WERI-Rb-1 (cell line): ENCODE measurements around the gene NR1H3.

Source experiments
- DNase-seq: peaks from one replicate; pipeline ENCODE4 v3.0.0-alpha.2; 2020
- H3K27ac ChIP-seq: fragments of 250-450 bp; sonication (Bioruptor Pico); 2 replicates; pipeline ENCODE4 v1.5.1; 2020; ENCODE audit warnings: mild to moderate bottlenecking, moderate library complexity
- H3K27me3 ChIP-seq: fragments of 250-450 bp; sonication (Bioruptor Pico); 2 replicates; pipeline ENCODE4 v1.5.1; 2021; ENCODE audit warnings: mild to moderate bottlenecking, low read depth, moderate library complexity; ENCODE audit not compliant: insufficient read depth, severe bottlenecking
- H3K36me3 ChIP-seq: fragments of 250-450 bp; sonication (Bioruptor Pico); 2 replicates; pipeline ENCODE4 v1.5.1; 2020; ENCODE audit warnings: mild to moderate bottlenecking, moderate library complexity
- H3K4me3 ChIP-seq: 2 replicates; pipeline ENCODE4 v1.5.1; 2011; ENCODE audit warnings: low read depth, mild to moderate bottlenecking, control low read depth, low read length
- H3K9me3 ChIP-seq: fragments of 250-450 bp; sonication (Bioruptor Pico); 2 replicates; pipeline ENCODE4 v1.5.1; 2021; ENCODE audit warnings: mild to moderate bottlenecking, moderate library complexity; ENCODE audit not compliant: severe bottlenecking
- CTCF ChIP-seq: IDR thresholded peaks from 2 replicates; pipeline ENCODE4 v1.5.1; 2011; ENCODE audit warnings: low read depth, mild to moderate bottlenecking, control low read depth, inconsistent platforms, low read length

NR1H3 gene

GRCh38 chr11:47251751-47252150, 6.0 kb upstream of the NR1H3 start:
- no peak for DNase-seq
- H3K4me3 ChIP-seq, result no peak overlapping the region
- TF ChIP-seq CTCF, result no peak
- no peak overlapping the region for H3K27ac ChIP-seq
- no peaks in the 10 kb centered on the region for H3K9me3 ChIP-seq
- H3K27me3 ChIP-seq, result no peaks in the 10 kb centered on the region
- H3K36me3 ChIP-seq, result peaks cover 9% of the 10 kb centered on the region

DNA sequence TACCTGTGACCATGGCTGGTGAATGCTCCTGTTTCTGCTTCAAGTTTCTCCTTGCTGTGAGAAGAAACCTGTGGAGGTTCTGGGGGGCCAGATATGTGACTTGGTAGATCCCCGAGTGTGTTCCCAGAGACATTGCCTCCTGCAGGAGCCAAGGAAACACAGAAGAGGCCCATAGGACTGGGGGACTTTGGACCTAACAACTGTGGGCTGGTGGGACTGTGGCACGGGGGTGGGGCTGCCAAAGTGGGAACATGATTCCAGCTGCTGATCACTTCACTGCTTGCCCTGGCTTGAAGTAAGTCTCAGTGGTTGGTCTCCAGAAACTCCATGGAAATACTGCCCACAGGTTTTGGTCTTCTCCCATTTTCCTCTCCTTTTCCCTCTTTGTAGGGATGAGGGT, 4.1 kb upstream of the NR1H3 start:
- H3K27me3 ChIP-seq, result no peaks in the 10 kb centered on the region
- H3K27ac ChIP-seq, result no peak overlapping the region
- no peaks in the 10 kb centered on the region for H3K36me3 ChIP-seq
- no peak for DNase-seq
- H3K9me3 ChIP-seq, result no peaks in the 10 kb centered on the region
- TF ChIP-seq CTCF, result no peak
- H3K4me3 ChIP-seq, result no peak overlapping the region

DNA sequence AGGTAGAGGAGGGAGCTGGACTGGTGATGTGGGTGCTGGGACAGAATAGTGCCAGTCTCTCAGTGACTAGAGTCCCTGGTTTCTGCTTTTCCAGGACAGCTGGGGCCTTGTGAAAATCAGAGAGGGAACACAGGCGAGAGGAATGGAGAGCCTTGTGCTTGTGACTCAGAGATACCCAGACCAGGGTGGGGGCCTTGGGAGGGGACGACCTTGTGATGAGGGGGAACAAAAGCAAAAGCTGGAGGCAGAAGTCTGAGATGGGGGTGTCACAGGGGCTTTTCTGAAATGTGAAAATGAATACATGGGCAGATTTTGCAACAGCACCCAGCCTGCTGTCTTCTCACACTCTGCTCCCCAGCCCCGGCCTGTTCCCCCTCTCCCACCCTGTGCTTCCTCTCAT, 3.4 kb upstream of the NR1H3 start:
- TF ChIP-seq CTCF, result no peak
- Histone ChIP-seq H3K4me3 (no peak overlapping the region), H3K27ac (no peak overlapping the region), H3K36me3 (no peaks in the 10 kb centered on the region), H3K9me3 (no peaks in the 10 kb centered on the region), H3K27me3 (no peaks in the 10 kb centered on the region)
- no peak for DNase-seq

- Histone ChIP-seq H3K27me3 (no peaks in the 10 kb centered on the region), H3K9me3 (no peaks in the 10 kb centered on the region), H3K27ac (no peak overlapping the region), H3K4me3 (no peak overlapping the region), H3K36me3 (no peaks in the 10 kb centered on the region)
- DNase-seq, result no peak
- TF ChIP-seq CTCF, result no peak
Observed at GRCh38 chr11:47256374-47256773, 1.4 kb upstream of the NR1H3 start.

- Histone ChIP-seq H3K36me3 (no peaks in the 10 kb centered on the region), H3K27me3 (no peaks in the 10 kb centered on the region), H3K4me3 (no peak overlapping the region), H3K27ac (no peak overlapping the region), H3K9me3 (no peaks in the 10 kb centered on the region)
- no peak for TF ChIP-seq CTCF
- DNase-seq, result no peak
Observed at GRCh38 chr11:47257177-47257516, 649 bp upstream of the NR1H3 start.

DNA sequence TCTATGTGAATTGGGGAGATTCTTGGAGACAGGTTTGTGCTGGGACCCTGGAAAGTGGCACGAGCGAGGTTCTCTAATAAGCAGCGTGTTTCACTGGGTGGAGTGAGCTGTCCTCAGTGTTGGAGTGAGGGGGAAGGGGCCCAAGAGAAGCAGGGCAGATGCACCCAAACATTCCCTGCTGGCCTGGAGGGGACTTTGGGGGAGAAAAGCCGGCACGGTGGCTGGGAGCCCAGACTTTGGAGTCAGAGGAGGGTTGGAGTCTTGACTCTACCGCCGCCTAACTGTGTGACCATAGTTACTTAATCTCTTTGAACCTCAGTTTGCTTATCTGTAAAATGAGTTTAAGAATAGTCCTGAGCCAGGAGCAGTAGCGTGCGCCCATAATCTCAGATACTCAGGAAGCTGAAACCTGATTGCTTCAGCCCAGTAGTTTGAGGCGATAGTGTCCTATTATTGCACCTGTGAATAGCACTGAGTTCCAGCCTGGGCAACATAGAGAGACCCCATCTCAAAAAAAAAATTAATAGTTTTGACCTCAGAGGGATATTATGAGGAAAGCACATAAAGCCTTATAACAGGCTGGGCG, 614 bp downstream of the NR1H3 start:
- H3K27ac ChIP-seq, result no peak overlapping the region
- TF ChIP-seq CTCF, result no peak
- no peak for DNase-seq
- H3K27me3 ChIP-seq, result no peaks in the 10 kb centered on the region
- no peaks in the 10 kb centered on the region for H3K9me3 ChIP-seq
- no peaks in the 10 kb centered on the region for H3K36me3 ChIP-seq
- H3K4me3 ChIP-seq, result no peak overlapping the region
